NCI-H1436 (cell line): ENCODE results near the gene KCNK5.

Experiments used
- DNase-seq: peaks from one replicate; lab custom pipeline; 2025; lab: John Stamatoyannopoulos, UW

Gene KCNK5

GRCh38 chr6:39171489-39172376 is 57.5 kb downstream of the KCNK5 start:
- DNase-seq, result no peak

GRCh38 chr6:39170860-39171259 is 58.4 kb downstream of the KCNK5 start:
- DNase-seq, result no peak

- no peak for DNase-seq
Observed at GRCh38 chr6:39170389-39170788, 58.9 kb downstream of the KCNK5 start.

GRCh38 chr6:39169448-39170344 is 59.6 kb downstream of the KCNK5 start:
- DNase-seq, result no peak

- DNase-seq, result no peak
Observed at GRCh38 chr6:39167866-39168625, 61.2 kb downstream of the KCNK5 start.

- no peak for DNase-seq
Observed at GRCh38 chr6:39167321-39167720, 62.0 kb downstream of the KCNK5 start.

- no peak for DNase-seq
Observed at GRCh38 chr6:39166912-39167290, 62.4 kb downstream of the KCNK5 start.

- peak; percentile 94 for DNase-seq
Observed at GRCh38 chr6:39166189-39166911, 62.9 kb downstream of the KCNK5 start.

GRCh38 chr6:39157511-39157910 is 71.8 kb downstream of the KCNK5 start:
- no peak for DNase-seq

- no peak for DNase-seq
Observed at GRCh38 chr6:39156801-39157200, 72.5 kb downstream of the KCNK5 start.

- DNase-seq, result no peak
Observed at GRCh38 chr6:39154705-39155104, 74.6 kb downstream of the KCNK5 start.

GRCh38 chr6:39153766-39154397 is 75.4 kb downstream of the KCNK5 start:
- no peak for DNase-seq

- no peak for DNase-seq
Observed at GRCh38 chr6:39152262-39152661, 77.0 kb downstream of the KCNK5 start.

- no peak for DNase-seq
Observed at GRCh38 chr6:39151211-39151610, 78.1 kb downstream of the KCNK5 start.

- no peak for DNase-seq
Observed at GRCh38 chr6:39144481-39145173, 84.6 kb downstream of the KCNK5 start.

- no peak for DNase-seq
Observed at GRCh38 chr6:39143238-39143930, 85.9 kb downstream of the KCNK5 start.

GRCh38 chr6:39140556-39141167 is 88.6 kb downstream of the KCNK5 start:
- DNase-seq, result no peak
